A673 (cell line): Measurements from ENCODE around the gene NRAP.

Experiments used
- EZH2 ChIP-seq: fragments of 200-600 bp; sonication (generic); IDR thresholded peaks from 2 replicates; pipeline ENCODE4 v1.6.1; 2017; ENCODE audit warnings: borderline replicate concordance, low read depth, mild to moderate bottlenecking, mixed read lengths, antibody characterized with exemption, low read length; ENCODE audit not compliant: poor library complexity, severe bottlenecking
- TF ChIP-seq, protein P1 (sequence below): fragments of 300-800, 200-600 bp; sonication (generic); conservative IDR thresholded peaks from 2 replicates; pipeline ENCODE4 v1.5.1; 2017; ENCODE audit warnings: low read depth, mild to moderate bottlenecking, antibody characterized with exemption, low read length, moderate library complexity, mixed read lengths

DNA sequence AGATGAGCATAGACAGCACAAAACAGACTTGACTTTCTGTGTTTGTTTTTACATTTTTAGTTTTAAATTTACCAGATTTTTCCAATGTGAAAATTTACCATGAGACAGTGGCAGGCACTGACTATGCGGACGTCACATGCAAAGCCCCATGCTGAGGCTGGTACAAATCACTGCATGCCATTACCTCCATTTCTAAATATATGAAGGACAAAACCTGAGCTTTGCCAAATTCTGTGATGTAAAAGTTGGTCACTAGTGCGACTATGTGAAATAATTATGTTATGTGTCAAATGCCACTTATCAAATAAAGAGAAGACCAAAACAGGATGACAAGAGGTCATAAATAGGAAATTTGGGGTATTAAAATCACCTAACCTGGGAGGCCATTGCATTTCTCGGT is 22.1 kb downstream of the NRAP start:
- TF ChIP-seq, protein P1, sequence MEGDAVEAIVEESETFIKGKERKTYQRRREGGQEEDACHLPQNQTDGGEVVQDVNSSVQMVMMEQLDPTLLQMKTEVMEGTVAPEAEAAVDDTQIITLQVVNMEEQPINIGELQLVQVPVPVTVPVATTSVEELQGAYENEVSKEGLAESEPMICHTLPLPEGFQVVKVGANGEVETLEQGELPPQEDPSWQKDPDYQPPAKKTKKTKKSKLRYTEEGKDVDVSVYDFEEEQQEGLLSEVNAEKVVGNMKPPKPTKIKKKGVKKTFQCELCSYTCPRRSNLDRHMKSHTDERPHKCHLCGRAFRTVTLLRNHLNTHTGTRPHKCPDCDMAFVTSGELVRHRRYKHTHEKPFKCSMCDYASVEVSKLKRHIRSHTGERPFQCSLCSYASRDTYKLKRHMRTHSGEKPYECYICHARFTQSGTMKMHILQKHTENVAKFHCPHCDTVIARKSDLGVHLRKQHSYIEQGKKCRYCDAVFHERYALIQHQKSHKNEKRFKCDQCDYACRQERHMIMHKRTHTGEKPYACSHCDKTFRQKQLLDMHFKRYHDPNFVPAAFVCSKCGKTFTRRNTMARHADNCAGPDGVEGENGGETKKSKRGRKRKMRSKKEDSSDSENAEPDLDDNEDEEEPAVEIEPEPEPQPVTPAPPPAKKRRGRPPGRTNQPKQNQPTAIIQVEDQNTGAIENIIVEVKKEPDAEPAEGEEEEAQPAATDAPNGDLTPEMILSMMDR = no peak
- TF ChIP-seq EZH2 = no peak
